Thoracic aorta (tissue), 2 donors: ENCODE measurements around the gene NSD1. TPM values are rescaled to one million over a fixed set of nuclear protein-coding genes. Genes with fewer than 3 reads are reported as not detected.

Experiments used
- ATAC-seq: fragments of 150-250 bp; one replicate; pipeline ENCODE4 v1.8.0; 2017; ENCODE audit warnings: low read depth; ENCODE audit not compliant: insufficient number of reproducible peaks, low FRiP score
- DNase-seq: peaks from one replicate; pipeline ENCODE4 v3.0.0-alpha.2; 2020; ENCODE audit warnings: low spot score
- H3K27ac ChIP-seq, 2 donors: fragments of 200-600 bp; sonication (generic); 1 replicate in 1 of 2; 2 replicates in 1 of 2; pipeline ENCODE4 v1.5.1; 2016; ENCODE audit warnings: mild to moderate bottlenecking in 2 of 2, moderate library complexity in 2 of 2
- H3K27me3 ChIP-seq: fragments of 200-600 bp; sonication (generic); replicated peaks from 2 replicates; pipeline ENCODE4 v1.6.0; 2016; ENCODE audit warnings: mild to moderate bottlenecking; ENCODE audit not compliant: insufficient read depth
- H3K36me3 ChIP-seq: fragments of 200-600 bp; sonication (generic); one replicate; pipeline ENCODE4 v1.5.1; 2016
- H3K4me1 ChIP-seq, 2 donors: fragments of 200-600 bp; sonication (generic); 1 replicate in 1 of 2; 2 replicates in 1 of 2; pipeline versions ENCODE4 v1.5.1 to v1.6.0; 2016; ENCODE audit warnings: low read depth in 2 of 2, mild to moderate bottlenecking in 1 of 2; ENCODE audit not compliant: control insufficient read depth in 1 of 2
- H3K4me3 ChIP-seq: fragments of 200-600 bp; sonication (generic); 2 replicates; pipeline ENCODE4 v1.5.1; 2016; ENCODE audit warnings: mild to moderate bottlenecking
- H3K9me3 ChIP-seq: fragments of 200-600 bp; sonication (generic); 2 replicates; pipeline ENCODE4 v1.5.1; 2016
- CTCF ChIP-seq: fragments of 200-600 bp; sonication (generic); IDR thresholded peaks from one replicate; pipeline ENCODE4 v1.5.1; 2019; ENCODE audit warnings: antibody characterized with exemption
- total RNA-seq, 2 donors: library from RNA; depleted of rRNA; stranded (reverse); fragments of >200 nt; gene quantifications; one replicate each; pipeline versions ENCODE4 v1.1.0 to v1.2.3, GENCODE V29; 2016

Gene NSD1
- total RNA-seq, 2 donors from 2014 or later: 26.1 to 70.5 TPM

- H3K4me3 ChIP-seq: no peak overlapping the region
- DNase-seq (no peak), ATAC-seq (no peak)
- H3K36me3 ChIP-seq: peaks cover 39% of the 10 kb centered on the region
- no peak for TF ChIP-seq CTCF
- H3K9me3 ChIP-seq: no peaks in the 10 kb centered on the region
- H3K27me3 ChIP-seq: no peaks in the 10 kb centered on the region
- H3K4me1 ChIP-seq: no peaks in the 10 kb centered on the region
- no peak overlapping the region for H3K27ac ChIP-seq
Measured at GRCh38 chr5:177265395-177265794, 131.8 kb downstream of the NSD1 start.

- H3K4me1 ChIP-seq: no peaks in the 10 kb centered on the region
- no peaks in the 10 kb centered on the region for H3K27me3 ChIP-seq
- H3K4me3 ChIP-seq: no peak overlapping the region
- H3K9me3 ChIP-seq: no peaks in the 10 kb centered on the region
- H3K27ac ChIP-seq: no peak overlapping the region
- no peak for DNase-seq
- ATAC-seq: no peak
- peaks cover 47% of the 10 kb centered on the region for H3K36me3 ChIP-seq
- no peak for TF ChIP-seq CTCF
Measured at GRCh38 chr5:177269232-177269895, 135.8 kb downstream of the NSD1 start.

- no peaks in the 10 kb centered on the region for H3K27me3 ChIP-seq
- no peaks in the 10 kb centered on the region for H3K4me1 ChIP-seq
- TF ChIP-seq CTCF: no peak
- H3K27ac ChIP-seq: no peak overlapping the region
- no peaks in the 10 kb centered on the region for H3K9me3 ChIP-seq
- ATAC-seq (no peak), DNase-seq (no peak)
- peaks cover 53% of the 10 kb centered on the region for H3K36me3 ChIP-seq
- H3K4me3 ChIP-seq: no peak overlapping the region
Measured at GRCh38 chr5:177269976-177270375, 136.4 kb downstream of the NSD1 start.

GRCh38 chr5:177270653-177271052 lies 137.1 kb downstream of the NSD1 start:
- DNase-seq (no peak), ATAC-seq (no peak)
- no peak overlapping the region for H3K4me3 ChIP-seq
- no peak overlapping the region for H3K27ac ChIP-seq
- H3K9me3 ChIP-seq: no peaks in the 10 kb centered on the region
- no peak for TF ChIP-seq CTCF
- peaks cover 52% of the 10 kb centered on the region for H3K36me3 ChIP-seq
- no peaks in the 10 kb centered on the region for H3K4me1 ChIP-seq
- H3K27me3 ChIP-seq: no peaks in the 10 kb centered on the region

GRCh38 chr5:177271113-177271512 lies 137.5 kb downstream of the NSD1 start:
- Histone ChIP-seq H3K4me1 (no peaks in the 10 kb centered on the region), H3K27me3 (no peaks in the 10 kb centered on the region), H3K27ac (no peak overlapping the region), H3K36me3 (peaks cover 48% of the 10 kb centered on the region), H3K9me3 (no peaks in the 10 kb centered on the region), H3K4me3 (no peak overlapping the region)
- DNase-seq (no peak), ATAC-seq (no peak)
- no peak for TF ChIP-seq CTCF
